ENCODE results near the gene P2RX5.

P2RX5 gene

GRCh38 chr17:3697103-3697476, 1.1 kb upstream of the P2RX5 start:
- Histone ChIP-seq H3K9me2 (replicated peaks; ENCODE audit: control insufficient read depth, low read length) (no peaks in the 10 kb centered on the region), H3K79me2 (ENCODE audit: control insufficient read depth, low read length) (peaks cover 39% of the 10 kb centered on the region), H3K27me3 (ENCODE audit: control insufficient read depth, low read length) (no peaks in the 10 kb centered on the region), H3K9me3 (ENCODE audit: control insufficient read depth, insufficient read depth, low read length) (peaks cover 5% of the 10 kb centered on the region), H3K4me2 (ENCODE audit: low read length) (peak overlapping the region; percentile 85; the same call in 1 of the 2 replicates), H4K20me1 (ENCODE audit: control insufficient read depth, insufficient read depth, low read depth, low read length) (peaks cover 5% of the 10 kb centered on the region; the same call in 1 of the 2 replicates), H3F3A (ENCODE audit: control insufficient read depth, insufficient read depth) (no peaks in the 10 kb centered on the region), H3K27ac (ENCODE audit: low read depth, low read length) (no peak overlapping the region), H3K4me1 (ENCODE audit: control insufficient read depth, low read length) (peaks cover 29% of the 10 kb centered on the region), H3K36me3 (ENCODE audit: control insufficient read depth, low read length) (peaks cover 24% of the 10 kb centered on the region), H3K4me3 (ENCODE audit: low read length) (no peak overlapping the region; the same call in 1 of the 2 replicates)
- TF ChIP-seq CTCF (IDR thresholded peaks at IDR 0.05; ENCODE audit: low read depth, low read length, poor library complexity, severe bottlenecking) (no peak), EZH2phosphoT487 (IDR thresholded peaks at IDR 0.05; ENCODE audit: borderline replicate concordance, low read length) (no peak)

GRCh38 chr17:3695129-3695722, 729 bp downstream of the P2RX5 start:
- Histone ChIP-seq H3K36me3 (ENCODE audit: control insufficient read depth, low read length) (peaks cover 40% of the 10 kb centered on the region), H3K4me2 (ENCODE audit: low read length) (peak overlapping the region; percentile 85), H3F3A (ENCODE audit: control insufficient read depth, insufficient read depth) (no peaks in the 10 kb centered on the region), H3K27me3 (ENCODE audit: control insufficient read depth, low read length) (no peaks in the 10 kb centered on the region), H3K4me3 (ENCODE audit: low read length) (peak overlapping the region; percentile 92), H3K27ac (ENCODE audit: low read depth, low read length) (peak overlapping the region; percentile 82), H3K9me2 (replicated peaks; ENCODE audit: control insufficient read depth, low read length) (no peaks in the 10 kb centered on the region), H3K79me2 (ENCODE audit: control insufficient read depth, low read length) (peaks cover 57% of the 10 kb centered on the region), H3K4me1 (ENCODE audit: control insufficient read depth, low read length) (peaks cover 46% of the 10 kb centered on the region), H3K9me3 (ENCODE audit: control insufficient read depth, insufficient read depth, low read length) (peaks cover 5% of the 10 kb centered on the region), H4K20me1 (ENCODE audit: control insufficient read depth, insufficient read depth, low read depth, low read length) (peaks cover 5% of the 10 kb centered on the region; the same call in 1 of the 2 replicates)
- TF ChIP-seq CTCF (IDR thresholded peaks at IDR 0.05; ENCODE audit: low read depth, low read length, poor library complexity, severe bottlenecking) (no peak), EZH2phosphoT487 (IDR thresholded peaks at IDR 0.05; ENCODE audit: borderline replicate concordance, low read length) (no peak)

GRCh38 chr17:3693829-3694231, 2.1 kb downstream of the P2RX5 start:
- peaks cover 54% of the 10 kb centered on the region for H3K36me3 ChIP-seq (ENCODE audit: control insufficient read depth, low read length)
- H3K27ac ChIP-seq (ENCODE audit: low read depth, low read length), result peak overlapping the region; percentile 82
- H3F3A ChIP-seq (ENCODE audit: control insufficient read depth, insufficient read depth), result peaks cover 2% of the 10 kb centered on the region; the same call in 1 of the 2 replicates
- peaks cover 5% of the 10 kb centered on the region; the same call in 1 of the 2 replicates for H4K20me1 ChIP-seq (ENCODE audit: control insufficient read depth, insufficient read depth, low read depth, low read length)
- peak overlapping the region; percentile 92 for H3K4me3 ChIP-seq (ENCODE audit: low read length)
- H3K9me3 ChIP-seq (ENCODE audit: control insufficient read depth, insufficient read depth, low read length), result peaks cover 5% of the 10 kb centered on the region
- no peaks in the 10 kb centered on the region for H3K27me3 ChIP-seq (ENCODE audit: control insufficient read depth, low read length)
- H3K9me2 ChIP-seq (replicated peaks; ENCODE audit: control insufficient read depth, low read length), result no peaks in the 10 kb centered on the region
- peak overlapping the region; percentile 85 for H3K4me2 ChIP-seq (ENCODE audit: low read length)
- peaks cover 60% of the 10 kb centered on the region for H3K4me1 ChIP-seq (ENCODE audit: control insufficient read depth, low read length)
- H3K79me2 ChIP-seq (ENCODE audit: control insufficient read depth, low read length), result peaks cover 68% of the 10 kb centered on the region
- TF ChIP-seq CTCF (IDR thresholded peaks at IDR 0.05; ENCODE audit: low read depth, low read length, poor library complexity, severe bottlenecking) (no peak), EZH2phosphoT487 (IDR thresholded peaks at IDR 0.05; ENCODE audit: borderline replicate concordance, low read length) (no peak)

Measured in DOHH2 (cell line).